Endodermal cell (in vitro differentiated cells): ENCODE measurements around the gene HPSE2. TPM values are rescaled to one million over a fixed set of nuclear protein-coding genes. Genes with fewer than 3 reads are reported as not detected.
A peak's percentile ranks its signal among the peaks of the same experiment; 100 is the strongest.
"Not testable (repeated sequence)": the region's sequence is repeated elsewhere in the genome, so short reads cannot be mapped to it uniquely, and the experiment has no call there.

Source experiments
- DNase-seq: peaks from one replicate; pipeline ENCODE4 v3.0.0-alpha.2; 2017
- H3K27ac ChIP-seq: 2 replicates; pipeline ENCODE4 v1.5.1; 2013; ENCODE audit warnings: mild to moderate bottlenecking, low read depth, low read length, moderate library complexity
- H3K27me3 ChIP-seq: 2 replicates; pipeline ENCODE4 v1.6.1; 2013; ENCODE audit warnings: mild to moderate bottlenecking, low read length, moderate library complexity; ENCODE audit not compliant: insufficient read depth, control insufficient read depth, poor library complexity, severe bottlenecking
- H3K36me3 ChIP-seq: 2 replicates; pipeline ENCODE4 v1.7.0; 2013; ENCODE audit warnings: mild to moderate bottlenecking, low read length, moderate library complexity; ENCODE audit not compliant: control insufficient read depth, insufficient read depth
- H3K4me1 ChIP-seq: one replicate; pipeline ENCODE4 v1.7.0; 2013; ENCODE audit warnings: low read length; ENCODE audit not compliant: control insufficient read depth, insufficient read depth
- H3K4me3 ChIP-seq: 2 replicates; pipeline ENCODE4 v1.5.1; 2013; ENCODE audit warnings: mild to moderate bottlenecking, low read length, moderate library complexity
- H3K9ac ChIP-seq: 2 replicates; pipeline ENCODE4 v1.6.1; 2013; ENCODE audit warnings: mild to moderate bottlenecking, low read length, moderate library complexity; ENCODE audit not compliant: poor library complexity, severe bottlenecking; ENCODE audit errors: extremely low read depth
- H3K9me3 ChIP-seq: 2 replicates; pipeline ENCODE4 v1.6.1; 2013; ENCODE audit warnings: mild to moderate bottlenecking, low read length, moderate library complexity; ENCODE audit not compliant: control insufficient read depth
- H3K27ac Mint-ChIP-seq: 2 replicates; pipeline ENCODE4 v1.8.0; 2020; ENCODE audit warnings: mixed read lengths
- H3K27me3 Mint-ChIP-seq: 2 replicates; pipeline ENCODE4 v1.8.0; 2021; ENCODE audit warnings: mild to moderate bottlenecking, mixed read lengths; ENCODE audit not compliant: insufficient read depth
- H3K36me3 Mint-ChIP-seq: 2 replicates; pipeline ENCODE4 v1.8.0; 2020; ENCODE audit warnings: low read depth, mixed read lengths
- H3K4me1 Mint-ChIP-seq: 2 replicates; pipeline ENCODE4 v1.8.0; 2020; ENCODE audit warnings: mixed read lengths
- H3K4me3 Mint-ChIP-seq: 2 replicates; pipeline ENCODE4 v1.8.0; 2020; ENCODE audit warnings: mild to moderate bottlenecking, moderate library complexity, mixed read lengths
- H3K9me3 Mint-ChIP-seq: 2 replicates; pipeline ENCODE4 v1.8.0; 2020; ENCODE audit warnings: mild to moderate bottlenecking, mixed read lengths
- WGBS, 2 experiments: methylation state at CpG; one replicate each; pipeline versions ENCODE4 v1.1.5 to v1.1.7; 2013; ENCODE audit warnings: missing lambda C conversion rate in 2 of 2, mixed read lengths in 1 of 2; ENCODE audit not compliant: insufficient coverage in 1 of 2, insufficient read length in 1 of 2; 5-methylcytosine and 5-hydroxymethylcytosine counted together
- total RNA-seq, 2 donors: library from RNA; stranded (reverse); fragmentation: NEBNext Ultra II Directional in 1 of 2; extraction: Animal tissue kit (Norgen Biotek cat#: 25700) in 1 of 2; gene quantifications; 2 replicates in 1 of 2; 3 replicates in 1 of 2; pipeline ENCODE4 v1.2.1, GENCODE V29; 2021
- TF ChIP-seq, protein P1 (sequence below): fragments of 200-600 bp; sonication (generic); conservative IDR thresholded peaks from 2 replicates; pipeline ENCODE4 v1.5.0; 2021; ENCODE audit warnings: antibody characterized with exemption, mild to moderate bottlenecking

The HPSE2 gene
- total RNA-seq, 2 donors from 2014 or later, result 0.07 to 0.11 TPM

DNA sequence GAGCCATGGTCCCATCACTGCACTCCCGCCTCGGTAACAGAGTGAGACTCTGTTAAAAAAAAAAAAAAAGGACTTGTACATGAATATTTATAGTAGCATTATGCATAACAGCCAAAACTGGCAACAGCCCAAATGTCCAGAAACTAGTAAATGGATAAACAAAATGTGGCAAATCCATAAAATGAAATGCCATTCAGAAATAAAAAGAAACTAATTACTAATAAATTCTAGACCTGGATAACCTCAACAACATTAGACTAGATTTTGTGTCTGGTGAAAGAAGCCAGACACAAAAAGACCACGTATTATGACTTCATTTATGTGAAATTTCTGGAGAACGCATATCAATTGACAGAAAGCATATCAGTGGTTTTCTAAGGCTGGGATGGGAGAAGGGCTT, 74.5 kb downstream of the HPSE2 start:
- Mint-ChIP-seq H3K4me1 (no peaks in the 10 kb centered on the region), H3K27me3 (peaks cover 5% of the 10 kb centered on the region), H3K36me3 (no peaks in the 10 kb centered on the region), H3K9me3 (peaks cover 2% of the 10 kb centered on the region), H3K27ac (no peak overlapping the region), H3K4me3 (no peak overlapping the region)
- no peak for DNase-seq
- Histone ChIP-seq H3K4me3 (no peak overlapping the region), H3K27ac (no peak overlapping the region), H3K27me3 (no peaks in the 10 kb centered on the region), H3K4me1 (no peaks in the 10 kb centered on the region), H3K9ac (no peak overlapping the region), H3K36me3 (no peaks in the 10 kb centered on the region), H3K9me3 (no peaks in the 10 kb centered on the region)
- 90 to 94% methylated on average over 2 to 3 of the region's 4 CpGs for WGBS, 2 experiments
- TF ChIP-seq, protein P1, sequence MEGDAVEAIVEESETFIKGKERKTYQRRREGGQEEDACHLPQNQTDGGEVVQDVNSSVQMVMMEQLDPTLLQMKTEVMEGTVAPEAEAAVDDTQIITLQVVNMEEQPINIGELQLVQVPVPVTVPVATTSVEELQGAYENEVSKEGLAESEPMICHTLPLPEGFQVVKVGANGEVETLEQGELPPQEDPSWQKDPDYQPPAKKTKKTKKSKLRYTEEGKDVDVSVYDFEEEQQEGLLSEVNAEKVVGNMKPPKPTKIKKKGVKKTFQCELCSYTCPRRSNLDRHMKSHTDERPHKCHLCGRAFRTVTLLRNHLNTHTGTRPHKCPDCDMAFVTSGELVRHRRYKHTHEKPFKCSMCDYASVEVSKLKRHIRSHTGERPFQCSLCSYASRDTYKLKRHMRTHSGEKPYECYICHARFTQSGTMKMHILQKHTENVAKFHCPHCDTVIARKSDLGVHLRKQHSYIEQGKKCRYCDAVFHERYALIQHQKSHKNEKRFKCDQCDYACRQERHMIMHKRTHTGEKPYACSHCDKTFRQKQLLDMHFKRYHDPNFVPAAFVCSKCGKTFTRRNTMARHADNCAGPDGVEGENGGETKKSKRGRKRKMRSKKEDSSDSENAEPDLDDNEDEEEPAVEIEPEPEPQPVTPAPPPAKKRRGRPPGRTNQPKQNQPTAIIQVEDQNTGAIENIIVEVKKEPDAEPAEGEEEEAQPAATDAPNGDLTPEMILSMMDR, result no peak

DNA sequence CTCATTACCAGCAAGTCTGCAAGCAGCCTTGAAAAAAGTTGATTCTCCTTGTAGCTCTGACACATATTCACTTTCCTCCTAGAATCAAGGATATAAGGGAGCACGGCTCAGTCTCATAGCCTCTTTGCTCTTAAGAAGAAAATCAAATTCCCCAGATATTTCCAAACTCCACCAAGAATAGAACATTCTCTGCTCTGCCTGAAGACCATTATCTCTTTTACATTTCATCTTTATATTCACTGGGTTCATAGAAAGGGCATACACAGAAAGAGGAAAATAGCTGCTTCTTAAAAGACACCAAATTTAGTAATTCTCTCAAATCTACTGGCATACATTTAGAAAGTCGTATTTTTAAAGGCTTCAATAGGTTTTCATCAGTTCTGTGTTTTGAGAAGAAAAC, 92.0 kb downstream of the HPSE2 start:
- no peak overlapping the region for H3K4me3 ChIP-seq
- TF ChIP-seq, protein P1, result no peak
- no peaks in the 10 kb centered on the region for H3K4me1 ChIP-seq
- H3K4me1 Mint-ChIP-seq, result peaks cover 2% of the 10 kb centered on the region
- WGBS, 2 experiments, result 96 to 100% methylated on average over 1 to 2 of the region's 2 CpGs
- no peaks in the 10 kb centered on the region for H3K36me3 ChIP-seq
- DNase-seq, result no peak
- H3K27me3 ChIP-seq, result peaks cover 15% of the 10 kb centered on the region
- H3K27ac Mint-ChIP-seq, result no peak overlapping the region
- no peak overlapping the region for H3K27ac ChIP-seq
- no peaks in the 10 kb centered on the region for H3K9me3 ChIP-seq
- no peaks in the 10 kb centered on the region for H3K9me3 Mint-ChIP-seq
- H3K9ac ChIP-seq, result no peak overlapping the region
- H3K4me3 Mint-ChIP-seq, result no peak overlapping the region
- H3K27me3 Mint-ChIP-seq, result peaks cover 25% of the 10 kb centered on the region
- no peaks in the 10 kb centered on the region for H3K36me3 Mint-ChIP-seq

DNA sequence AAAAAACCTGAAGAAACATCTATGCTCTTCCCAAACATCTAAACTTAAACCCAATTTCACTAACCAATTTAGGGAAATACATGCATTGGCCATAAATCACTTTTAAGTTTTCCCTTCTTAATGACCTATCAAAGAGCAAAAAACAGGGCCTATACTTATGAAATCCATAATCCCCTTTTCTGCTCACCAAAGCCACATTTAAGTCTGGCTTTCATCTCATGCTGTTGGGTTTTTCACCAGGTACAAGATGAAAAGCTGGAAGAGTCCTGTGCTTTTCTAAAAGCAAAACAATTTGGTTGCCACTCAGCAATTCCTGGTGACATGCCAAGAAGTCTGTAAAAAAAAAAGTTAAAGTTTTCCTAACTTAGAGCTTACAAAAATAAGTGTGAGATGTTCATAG, 92.6 kb downstream of the HPSE2 start:
- DNase-seq, result no peak
- H3K4me1 ChIP-seq, result no peaks in the 10 kb centered on the region
- no peak overlapping the region for H3K27ac ChIP-seq
- peaks cover 2% of the 10 kb centered on the region for H3K4me1 Mint-ChIP-seq
- H3K27me3 ChIP-seq, result peaks cover 15% of the 10 kb centered on the region
- no peak overlapping the region for H3K27ac Mint-ChIP-seq
- peaks cover under 1% of the 10 kb centered on the region for H3K9me3 Mint-ChIP-seq
- no peak overlapping the region for H3K4me3 Mint-ChIP-seq
- no peaks in the 10 kb centered on the region for H3K36me3 Mint-ChIP-seq
- H3K36me3 ChIP-seq, result no peaks in the 10 kb centered on the region
- TF ChIP-seq, protein P1, result no peak
- H3K9me3 ChIP-seq, result no peaks in the 10 kb centered on the region
- no peak overlapping the region for H3K4me3 ChIP-seq
- peaks cover 20% of the 10 kb centered on the region for H3K27me3 Mint-ChIP-seq
- H3K9ac ChIP-seq, result no peak overlapping the region

DNA sequence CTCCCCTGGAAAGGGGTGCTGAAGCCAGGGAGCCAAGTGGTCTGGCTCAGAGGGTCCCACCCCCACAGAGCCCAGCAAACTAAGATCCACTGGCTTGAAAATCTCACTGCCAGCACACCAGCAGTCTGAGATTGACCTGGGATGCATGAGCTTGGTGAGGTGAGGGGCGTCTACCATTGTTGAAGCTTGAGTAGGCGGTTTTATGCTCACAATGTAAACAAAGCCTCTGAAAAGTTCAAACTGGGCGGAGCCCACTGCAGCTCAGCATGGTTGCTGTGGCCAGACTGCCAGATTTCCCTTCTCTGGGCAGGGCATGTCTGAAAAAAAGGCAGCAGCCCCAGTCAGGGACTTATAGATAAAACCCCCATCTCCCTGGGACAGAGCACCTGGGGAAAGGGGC, 102.8 kb downstream of the HPSE2 start:
- not testable (repeated sequence) for H3K9ac ChIP-seq, H3K4me3 Mint-ChIP-seq, H3K27me3 ChIP-seq, H3K4me1 ChIP-seq, H3K36me3 ChIP-seq, H3K4me1 Mint-ChIP-seq, H3K36me3 Mint-ChIP-seq, H3K4me3 ChIP-seq, H3K27ac ChIP-seq, H3K27ac Mint-ChIP-seq
- Mint-ChIP-seq H3K9me3 (peaks cover 11% of the 10 kb centered on the region), H3K27me3 (peaks cover 19% of the 10 kb centered on the region)
- peak; percentile 57 for DNase-seq
- WGBS, 2 experiments, result 46 to 77% methylated on average over 3 of the region's 3 CpGs
- peaks cover 17% of the 10 kb centered on the region for H3K9me3 ChIP-seq
